IPS-NIHi7 (cell line): ENCODE results near the gene SVIL.

Source experiments
- DNase-seq: peaks from one replicate; pipeline ENCODE4 v3.0.0; 2012; ENCODE audit warnings: mixed read lengths; ENCODE audit errors: extremely low spot score

Gene SVIL

GRCh38 chr10:29415876-29416275 lies 218.9 kb downstream of the SVIL start:
- DNase-seq = no peak

- DNase-seq = no peak
These were observed 220.3 kb downstream of the SVIL start for GRCh38 chr10:29414501-29414900.

GRCh38 chr10:29412485-29412884 lies 222.3 kb downstream of the SVIL start:
- DNase-seq = no peak

GRCh38 chr10:29411666-29412315 lies 223.0 kb downstream of the SVIL start:
- no peak for DNase-seq

GRCh38 chr10:29409241-29410054 lies 225.3 kb downstream of the SVIL start:
- DNase-seq = peak; percentile 46

- DNase-seq = no peak
These were observed 225.9 kb downstream of the SVIL start for GRCh38 chr10:29408847-29409240.
